ENCODE data around the gene GALNT2.

- TF ChIP-seq, protein P1, sequence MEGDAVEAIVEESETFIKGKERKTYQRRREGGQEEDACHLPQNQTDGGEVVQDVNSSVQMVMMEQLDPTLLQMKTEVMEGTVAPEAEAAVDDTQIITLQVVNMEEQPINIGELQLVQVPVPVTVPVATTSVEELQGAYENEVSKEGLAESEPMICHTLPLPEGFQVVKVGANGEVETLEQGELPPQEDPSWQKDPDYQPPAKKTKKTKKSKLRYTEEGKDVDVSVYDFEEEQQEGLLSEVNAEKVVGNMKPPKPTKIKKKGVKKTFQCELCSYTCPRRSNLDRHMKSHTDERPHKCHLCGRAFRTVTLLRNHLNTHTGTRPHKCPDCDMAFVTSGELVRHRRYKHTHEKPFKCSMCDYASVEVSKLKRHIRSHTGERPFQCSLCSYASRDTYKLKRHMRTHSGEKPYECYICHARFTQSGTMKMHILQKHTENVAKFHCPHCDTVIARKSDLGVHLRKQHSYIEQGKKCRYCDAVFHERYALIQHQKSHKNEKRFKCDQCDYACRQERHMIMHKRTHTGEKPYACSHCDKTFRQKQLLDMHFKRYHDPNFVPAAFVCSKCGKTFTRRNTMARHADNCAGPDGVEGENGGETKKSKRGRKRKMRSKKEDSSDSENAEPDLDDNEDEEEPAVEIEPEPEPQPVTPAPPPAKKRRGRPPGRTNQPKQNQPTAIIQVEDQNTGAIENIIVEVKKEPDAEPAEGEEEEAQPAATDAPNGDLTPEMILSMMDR (conservative IDR thresholded peaks at IDR 0.05; ENCODE audit: low read depth, low read length), result no peak
- no peak for TF ChIP-seq RAD21 (IDR thresholded peaks at IDR 0.05; ENCODE audit: low read length)
- TF ChIP-seq POLR2A (IDR thresholded peaks at IDR 0.05; ENCODE audit: low read depth, low read length), result no peak
- TF ChIP-seq CHD1 (IDR thresholded peaks at IDR 0.05; ENCODE audit: low read depth, low read length), result no peak
- TF ChIP-seq BHLHE40 (IDR thresholded peaks at IDR 0.05; ENCODE audit: low read depth, low read length), result no peak
- TF ChIP-seq, protein P2, sequence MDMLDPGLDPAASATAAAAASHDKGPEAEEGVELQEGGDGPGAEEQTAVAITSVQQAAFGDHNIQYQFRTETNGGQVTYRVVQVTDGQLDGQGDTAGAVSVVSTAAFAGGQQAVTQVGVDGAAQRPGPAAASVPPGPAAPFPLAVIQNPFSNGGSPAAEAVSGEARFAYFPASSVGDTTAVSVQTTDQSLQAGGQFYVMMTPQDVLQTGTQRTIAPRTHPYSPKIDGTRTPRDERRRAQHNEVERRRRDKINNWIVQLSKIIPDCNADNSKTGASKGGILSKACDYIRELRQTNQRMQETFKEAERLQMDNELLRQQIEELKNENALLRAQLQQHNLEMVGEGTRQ (IDR thresholded peaks at IDR 0.05; ENCODE audit: low read depth, low read length), result no peak
- no peak for TF ChIP-seq MXI1 (IDR thresholded peaks at IDR 0.05; ENCODE audit: borderline replicate concordance, low read depth, low read length)
- TF ChIP-seq FOS (IDR thresholded peaks at IDR 0.05; ENCODE audit: low read depth, low read length), result no peak
- no peak for TF ChIP-seq NFE2L2 (IDR thresholded peaks at IDR 0.05; ENCODE audit: low read depth, low read length)
- no peak for TF ChIP-seq RFX5 (IDR thresholded peaks at IDR 0.05; ENCODE audit: low read depth, low read length)
- TF ChIP-seq MAFK (IDR thresholded peaks at IDR 0.05; ENCODE audit: low read depth, low read length), result no peak
- no peak for TF ChIP-seq RCOR1 (IDR thresholded peaks at IDR 0.05; ENCODE audit: insufficient replicate concordance, low read length)
- no peak for TF ChIP-seq SMC3 (IDR thresholded peaks at IDR 0.05; ENCODE audit: low read depth, low read length)
- no peak for TF ChIP-seq ELK1 (IDR thresholded peaks at IDR 0.05; ENCODE audit: borderline replicate concordance, low read depth, low read length)
Observed at GRCh38 chr1:230243146-230243545, 176.1 kb downstream of the GALNT2 start.

Data from IMR-90 (cell line).